ENCODE results near the gene DPYD. TPM values are rescaled to one million over a fixed set of nuclear protein-coding genes. Genes with fewer than 3 reads are reported as not detected.
A peak's percentile ranks its signal among the peaks of the same experiment; 100 is the strongest.

The DPYD gene
- total RNA-seq, 1 donor from 2014 or later: 30.5 TPM

GRCh38 chr1:97508653-97509218, 412.1 kb downstream of the DPYD start:
- no peak for DNase-seq

GRCh38 chr1:97507863-97508262, 413.0 kb downstream of the DPYD start:
- no peak for DNase-seq

GRCh38 chr1:97506368-97506767, 414.5 kb downstream of the DPYD start:
- no peak for DNase-seq

GRCh38 chr1:97505816-97506215, 415.0 kb downstream of the DPYD start:
- no peak for DNase-seq

- DNase-seq: no peak
Observed at GRCh38 chr1:97505289-97505688, 415.5 kb downstream of the DPYD start.

GRCh38 chr1:97502360-97502759, 418.5 kb downstream of the DPYD start:
- no peak for DNase-seq

- no peak for DNase-seq
Observed at GRCh38 chr1:97501628-97502027, 419.2 kb downstream of the DPYD start.

GRCh38 chr1:97500760-97501159, 420.1 kb downstream of the DPYD start:
- no peak for DNase-seq

GRCh38 chr1:97499667-97500066, 421.2 kb downstream of the DPYD start:
- no peak for DNase-seq

GRCh38 chr1:97489834-97490233, 431.0 kb downstream of the DPYD start:
- peak; percentile 77 for DNase-seq

GRCh38 chr1:97488530-97488929, 432.3 kb downstream of the DPYD start:
- peak; percentile 1 for DNase-seq

- DNase-seq: no peak
Observed at GRCh38 chr1:97482022-97482421, 438.8 kb downstream of the DPYD start.

- no peak for DNase-seq
Observed at GRCh38 chr1:97467445-97467844, 453.4 kb downstream of the DPYD start.

- no peak for DNase-seq
Observed at GRCh38 chr1:97464305-97464704, 456.5 kb downstream of the DPYD start.

- DNase-seq: no peak
Observed at GRCh38 chr1:97461782-97462181, 459.1 kb downstream of the DPYD start.

- no peak for DNase-seq
Observed at GRCh38 chr1:97457446-97458089, 463.3 kb downstream of the DPYD start.

- DNase-seq: peak; percentile 90
Observed at GRCh38 chr1:97451944-97452343, 468.9 kb downstream of the DPYD start.

- DNase-seq: no peak
Observed at GRCh38 chr1:97451046-97451826, 469.6 kb downstream of the DPYD start.

- DNase-seq: no peak
Observed at GRCh38 chr1:97441966-97442365, 478.9 kb downstream of the DPYD start.

GRCh38 chr1:97433824-97434177, 487.0 kb downstream of the DPYD start:
- DNase-seq: no peak

GRCh38 chr1:97433094-97433823, 487.6 kb downstream of the DPYD start:
- DNase-seq: no peak

- no peak for DNase-seq
Observed at GRCh38 chr1:97427371-97427770, 493.5 kb downstream of the DPYD start.

- DNase-seq: no peak
Observed at GRCh38 chr1:97424209-97424608, 496.6 kb downstream of the DPYD start.
